Upper lobe of right lung (tissue), 1 donor: ENCODE measurements around the gene GAL3ST3. TPM values are rescaled to one million over a fixed set of nuclear protein-coding genes. Genes with fewer than 3 reads are reported as not detected.

Experiments
- ATAC-seq: fragments of 200-7000 bp; cut with Tn5 transposase; one replicate; pipeline ENCODE4 v1.9.1; 2020; ENCODE audit warnings: mild to moderate bottlenecking, moderate library complexity
- DNase-seq: peaks from one replicate; pipeline ENCODE4 v3.0.0-alpha.2; 2020
- H3K27ac ChIP-seq: fragments of 200-600 bp; one replicate; pipeline ENCODE4 v1.8.0; 2022
- H3K27me3 ChIP-seq: fragments of 200-600 bp; one replicate; pipeline ENCODE4 v1.8.0; 2022; ENCODE audit warnings: mild to moderate bottlenecking
- H3K36me3 ChIP-seq: fragments of 200-600 bp; one replicate; pipeline ENCODE4 v1.8.0; 2022
- H3K4me1 ChIP-seq: fragments of 200-600 bp; one replicate; pipeline ENCODE4 v1.8.0; 2022
- H3K4me3 ChIP-seq: fragments of 200-600 bp; one replicate; pipeline ENCODE4 v1.8.0; 2022; ENCODE audit warnings: mild to moderate bottlenecking
- H3K9me3 ChIP-seq: fragments of 200-600 bp; one replicate; pipeline ENCODE4 v1.8.0; 2022
- CTCF ChIP-seq: fragments of 200-600 bp; IDR thresholded peaks from one replicate; pipeline ENCODE4 v1.8.0; 2022; ENCODE audit warnings: antibody characterized with exemption
- intact Hi-C: fragments of 100-400 bp; cut with DNase I; formaldehyde crosslinking; loops from one replicate; pipeline ENCODE4 v1.11.0; 2022
- total RNA-seq: library from RNA; stranded (reverse); fragmentation: NEBNext Ultra II Directional; extraction: Animal tissue kit (Norgen Biotek cat#: 25700); gene quantifications from one replicate; pipeline ENCODE4 v1.2.1, GENCODE V29; 2021
- donor health status: DM: no; HTN: yes; CAD: no; lungs with severe emphysema.

The GAL3ST3 gene
- total RNA-seq, 1 donor from 2014 or later: not detected

GRCh38 chr11:66044757-66045156 lies 4.2 kb downstream of the GAL3ST3 start:
- H3K9me3 ChIP-seq: no peaks in the 10 kb centered on the region
- no peak for DNase-seq
- no peak for TF ChIP-seq CTCF
- H3K27ac ChIP-seq: no peak overlapping the region
- peaks cover 9% of the 10 kb centered on the region for H3K27me3 ChIP-seq
- no peak for ATAC-seq
- no peaks in the 10 kb centered on the region for H3K36me3 ChIP-seq
- H3K4me3 ChIP-seq: no peak overlapping the region
- H3K4me1 ChIP-seq: no peaks in the 10 kb centered on the region
- intact Hi-C loops: no loop called here

- intact Hi-C loops: no loop called here
- DNase-seq (no peak), ATAC-seq (no peak)
- no peak for TF ChIP-seq CTCF
- H3K27me3 ChIP-seq: no peaks in the 10 kb centered on the region
- no peak overlapping the region for H3K27ac ChIP-seq
- no peak overlapping the region for H3K4me3 ChIP-seq
- no peaks in the 10 kb centered on the region for H3K4me1 ChIP-seq
- H3K36me3 ChIP-seq: no peaks in the 10 kb centered on the region
- no peaks in the 10 kb centered on the region for H3K9me3 ChIP-seq
Observed at GRCh38 chr11:66042996-66043906, 5.7 kb downstream of the GAL3ST3 start.

GRCh38 chr11:66042227-66042995 lies 6.5 kb downstream of the GAL3ST3 start:
- H3K36me3 ChIP-seq: no peaks in the 10 kb centered on the region
- H3K9me3 ChIP-seq: no peaks in the 10 kb centered on the region
- ATAC-seq (no peak), DNase-seq (no peak)
- TF ChIP-seq CTCF: no peak
- H3K27me3 ChIP-seq: no peaks in the 10 kb centered on the region
- no peak overlapping the region for H3K27ac ChIP-seq
- no peaks in the 10 kb centered on the region for H3K4me1 ChIP-seq
- no peak overlapping the region for H3K4me3 ChIP-seq
- intact Hi-C loops: no loop called here

- Histone ChIP-seq H3K36me3 (no peaks in the 10 kb centered on the region), H3K27me3 (no peaks in the 10 kb centered on the region), H3K4me1 (no peaks in the 10 kb centered on the region), H3K27ac (no peak overlapping the region), H3K9me3 (no peaks in the 10 kb centered on the region), H3K4me3 (no peak overlapping the region)
- no peak for ATAC-seq
- DNase-seq: no peak
- no peak for TF ChIP-seq CTCF
- intact Hi-C loops: no loop called here
Observed at GRCh38 chr11:66039765-66040164, 9.2 kb downstream of the GAL3ST3 start.

GRCh38 chr11:66037327-66037726 lies 11.6 kb downstream of the GAL3ST3 start:
- Histone ChIP-seq H3K36me3 (no peaks in the 10 kb centered on the region), H3K9me3 (no peaks in the 10 kb centered on the region), H3K27ac (no peak overlapping the region), H3K4me1 (no peaks in the 10 kb centered on the region), H3K27me3 (no peaks in the 10 kb centered on the region), H3K4me3 (no peak overlapping the region)
- TF ChIP-seq CTCF: no peak
- intact Hi-C loops: no loop called here
- DNase-seq: no peak
- ATAC-seq: no peak
